Limb (tissue), 2 donors: Measurements from ENCODE around the gene SLC30A3.

ENCODE experiments used
- DNase-seq, 2 donors: peaks; one replicate each; pipeline ENCODE4 v3.0.0-alpha.2; 2016; ENCODE audit errors: extremely low spot score in 2 of 2

Gene SLC30A3

GRCh38 chr2:27261926-27262298 lies 935 bp downstream of the SLC30A3 start:
- DNase-seq: no peak

GRCh38 chr2:27261241-27261925 lies 1.5 kb downstream of the SLC30A3 start:
- no peak for DNase-seq

GRCh38 chr2:27258051-27258450 lies 4.8 kb downstream of the SLC30A3 start:
- no peak for DNase-seq

- no peak for DNase-seq
Observed at GRCh38 chr2:27256855-27257454, 5.9 kb downstream of the SLC30A3 start.

- DNase-seq: no peak
Observed at GRCh38 chr2:27255660-27256059, 7.2 kb downstream of the SLC30A3 start.

GRCh38 chr2:27255187-27255586 lies 7.7 kb downstream of the SLC30A3 start:
- no peak for DNase-seq

GRCh38 chr2:27251766-27252165 lies 11.1 kb downstream of the SLC30A3 start:
- DNase-seq: no peak

- DNase-seq: no peak
Observed at GRCh38 chr2:27250652-27251379, 12.0 kb downstream of the SLC30A3 start.

GRCh38 chr2:27249891-27250651 lies 12.8 kb downstream of the SLC30A3 start:
- DNase-seq: peak in 1 of 2 donors; percentile 58

GRCh38 chr2:27249159-27249890 lies 13.5 kb downstream of the SLC30A3 start:
- DNase-seq: no peak

GRCh38 chr2:27247893-27248292 lies 15.0 kb downstream of the SLC30A3 start:
- DNase-seq: no peak

GRCh38 chr2:27245626-27246025 lies 17.2 kb downstream of the SLC30A3 start:
- no peak for DNase-seq

GRCh38 chr2:27245116-27245515 lies 17.7 kb downstream of the SLC30A3 start:
- DNase-seq: no peak

GRCh38 chr2:27243391-27244130 lies 19.3 kb downstream of the SLC30A3 start:
- no peak for DNase-seq

- DNase-seq: no peak
Observed at GRCh38 chr2:27242614-27242951, 20.3 kb downstream of the SLC30A3 start.

GRCh38 chr2:27241761-27242613 lies 20.9 kb downstream of the SLC30A3 start:
- DNase-seq: no peak

- no peak for DNase-seq
Observed at GRCh38 chr2:27240406-27240805, 22.4 kb downstream of the SLC30A3 start.

- DNase-seq: no peak
Observed at GRCh38 chr2:27238976-27239375, 23.9 kb downstream of the SLC30A3 start.

GRCh38 chr2:27237341-27237945 lies 25.4 kb downstream of the SLC30A3 start:
- no peak for DNase-seq
